Measurements from ENCODE around the gene ABCC4. TPM values are rescaled to one million over a fixed set of nuclear protein-coding genes. Genes with fewer than 3 reads are reported as not detected.

The ABCC4 gene
- polyA plus RNA-seq, 1 donor from 2014 or later = 2.4 TPM

DNA sequence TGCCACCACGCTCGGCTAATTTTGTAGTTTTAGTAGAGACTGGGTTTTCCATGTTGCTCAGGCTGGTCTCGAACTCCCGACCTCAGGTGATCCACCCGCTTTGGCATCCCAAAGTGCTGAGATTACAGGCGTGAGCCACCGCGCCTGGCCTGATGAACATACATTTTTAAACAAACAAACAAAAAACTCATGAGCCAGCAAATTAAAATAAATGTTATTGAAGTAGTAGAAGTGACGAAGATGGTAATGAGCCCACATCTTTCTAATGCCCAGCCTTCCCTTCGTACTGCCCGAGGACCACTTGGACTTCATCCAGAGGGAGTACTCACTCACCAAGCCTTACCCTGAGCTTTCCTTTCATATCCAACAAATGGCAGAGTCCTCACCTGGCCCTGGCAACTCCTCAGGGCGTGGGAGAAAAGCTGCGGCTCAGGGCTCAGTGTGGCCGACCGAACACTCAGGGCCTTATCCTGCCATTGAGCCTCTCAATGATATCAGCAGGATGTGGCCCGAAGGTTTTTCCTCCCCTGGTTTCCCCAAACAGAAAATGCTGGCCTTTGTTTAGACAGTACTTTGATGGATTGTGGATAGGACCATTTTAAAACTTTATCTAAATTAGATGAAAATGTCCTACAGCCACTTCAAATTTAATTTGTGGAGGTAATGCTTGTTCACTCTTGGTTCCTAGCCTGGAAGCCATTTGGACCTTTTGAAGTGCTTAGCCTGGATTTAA is 22.8 kb upstream of the ABCC4 start:
- Histone ChIP-seq H3K9me2 (ENCODE audit: insufficient read depth, low read length) (no peaks in the 10 kb centered on the region), H3K79me2 (replicated peaks; ENCODE audit: insufficient read depth, low read length) (no peaks in the 10 kb centered on the region), H3K9ac (ENCODE audit: low read length) (no peak overlapping the region), H3K9me3 (ENCODE audit: low read length) (no peaks in the 10 kb centered on the region), H3K4me2 (ENCODE audit: low read length) (no peak overlapping the region), H2AFZ (ENCODE audit: low read depth, low read length) (no peak overlapping the region), H3F3A (ENCODE audit: insufficient read depth, low read length, poor library complexity, severe bottlenecking) (no peaks in the 10 kb centered on the region), H3K27ac (ENCODE audit: low read length) (no peak overlapping the region), H3K4me3 (ENCODE audit: low read length) (no peak overlapping the region), H4K20me1 (ENCODE audit: insufficient read depth) (no peaks in the 10 kb centered on the region), H3K27me3 (ENCODE audit: insufficient read depth, low read depth, low read length) (no peaks in the 10 kb centered on the region), H3K36me3 (ENCODE audit: insufficient read depth, low read length) (no peaks in the 10 kb centered on the region)
- TF ChIP-seq, protein P1, sequence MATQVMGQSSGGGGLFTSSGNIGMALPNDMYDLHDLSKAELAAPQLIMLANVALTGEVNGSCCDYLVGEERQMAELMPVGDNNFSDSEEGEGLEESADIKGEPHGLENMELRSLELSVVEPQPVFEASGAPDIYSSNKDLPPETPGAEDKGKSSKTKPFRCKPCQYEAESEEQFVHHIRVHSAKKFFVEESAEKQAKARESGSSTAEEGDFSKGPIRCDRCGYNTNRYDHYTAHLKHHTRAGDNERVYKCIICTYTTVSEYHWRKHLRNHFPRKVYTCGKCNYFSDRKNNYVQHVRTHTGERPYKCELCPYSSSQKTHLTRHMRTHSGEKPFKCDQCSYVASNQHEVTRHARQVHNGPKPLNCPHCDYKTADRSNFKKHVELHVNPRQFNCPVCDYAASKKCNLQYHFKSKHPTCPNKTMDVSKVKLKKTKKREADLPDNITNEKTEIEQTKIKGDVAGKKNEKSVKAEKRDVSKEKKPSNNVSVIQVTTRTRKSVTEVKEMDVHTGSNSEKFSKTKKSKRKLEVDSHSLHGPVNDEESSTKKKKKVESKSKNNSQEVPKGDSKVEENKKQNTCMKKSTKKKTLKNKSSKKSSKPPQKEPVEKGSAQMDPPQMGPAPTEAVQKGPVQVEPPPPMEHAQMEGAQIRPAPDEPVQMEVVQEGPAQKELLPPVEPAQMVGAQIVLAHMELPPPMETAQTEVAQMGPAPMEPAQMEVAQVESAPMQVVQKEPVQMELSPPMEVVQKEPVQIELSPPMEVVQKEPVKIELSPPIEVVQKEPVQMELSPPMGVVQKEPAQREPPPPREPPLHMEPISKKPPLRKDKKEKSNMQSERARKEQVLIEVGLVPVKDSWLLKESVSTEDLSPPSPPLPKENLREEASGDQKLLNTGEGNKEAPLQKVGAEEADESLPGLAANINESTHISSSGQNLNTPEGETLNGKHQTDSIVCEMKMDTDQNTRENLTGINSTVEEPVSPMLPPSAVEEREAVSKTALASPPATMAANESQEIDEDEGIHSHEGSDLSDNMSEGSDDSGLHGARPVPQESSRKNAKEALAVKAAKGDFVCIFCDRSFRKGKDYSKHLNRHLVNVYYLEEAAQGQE (IDR thresholded peaks at IDR 0.05; ENCODE audit: borderline replicate concordance) = no peak
- TF ChIP-seq SMC3 (conservative IDR thresholded peaks at IDR 0.05; ENCODE audit: poor library complexity) = no peak
- TF ChIP-seq TAF1 (IDR thresholded peaks at IDR 0.05; ENCODE audit: low read depth) = no peak
- no peak for TF ChIP-seq RAD21 (conservative IDR thresholded peaks at IDR 0.05)
- TF ChIP-seq, protein P2, sequence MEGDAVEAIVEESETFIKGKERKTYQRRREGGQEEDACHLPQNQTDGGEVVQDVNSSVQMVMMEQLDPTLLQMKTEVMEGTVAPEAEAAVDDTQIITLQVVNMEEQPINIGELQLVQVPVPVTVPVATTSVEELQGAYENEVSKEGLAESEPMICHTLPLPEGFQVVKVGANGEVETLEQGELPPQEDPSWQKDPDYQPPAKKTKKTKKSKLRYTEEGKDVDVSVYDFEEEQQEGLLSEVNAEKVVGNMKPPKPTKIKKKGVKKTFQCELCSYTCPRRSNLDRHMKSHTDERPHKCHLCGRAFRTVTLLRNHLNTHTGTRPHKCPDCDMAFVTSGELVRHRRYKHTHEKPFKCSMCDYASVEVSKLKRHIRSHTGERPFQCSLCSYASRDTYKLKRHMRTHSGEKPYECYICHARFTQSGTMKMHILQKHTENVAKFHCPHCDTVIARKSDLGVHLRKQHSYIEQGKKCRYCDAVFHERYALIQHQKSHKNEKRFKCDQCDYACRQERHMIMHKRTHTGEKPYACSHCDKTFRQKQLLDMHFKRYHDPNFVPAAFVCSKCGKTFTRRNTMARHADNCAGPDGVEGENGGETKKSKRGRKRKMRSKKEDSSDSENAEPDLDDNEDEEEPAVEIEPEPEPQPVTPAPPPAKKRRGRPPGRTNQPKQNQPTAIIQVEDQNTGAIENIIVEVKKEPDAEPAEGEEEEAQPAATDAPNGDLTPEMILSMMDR (IDR thresholded peaks at IDR 0.05; ENCODE audit: poor library complexity, severe bottlenecking) = no peak

DNA sequence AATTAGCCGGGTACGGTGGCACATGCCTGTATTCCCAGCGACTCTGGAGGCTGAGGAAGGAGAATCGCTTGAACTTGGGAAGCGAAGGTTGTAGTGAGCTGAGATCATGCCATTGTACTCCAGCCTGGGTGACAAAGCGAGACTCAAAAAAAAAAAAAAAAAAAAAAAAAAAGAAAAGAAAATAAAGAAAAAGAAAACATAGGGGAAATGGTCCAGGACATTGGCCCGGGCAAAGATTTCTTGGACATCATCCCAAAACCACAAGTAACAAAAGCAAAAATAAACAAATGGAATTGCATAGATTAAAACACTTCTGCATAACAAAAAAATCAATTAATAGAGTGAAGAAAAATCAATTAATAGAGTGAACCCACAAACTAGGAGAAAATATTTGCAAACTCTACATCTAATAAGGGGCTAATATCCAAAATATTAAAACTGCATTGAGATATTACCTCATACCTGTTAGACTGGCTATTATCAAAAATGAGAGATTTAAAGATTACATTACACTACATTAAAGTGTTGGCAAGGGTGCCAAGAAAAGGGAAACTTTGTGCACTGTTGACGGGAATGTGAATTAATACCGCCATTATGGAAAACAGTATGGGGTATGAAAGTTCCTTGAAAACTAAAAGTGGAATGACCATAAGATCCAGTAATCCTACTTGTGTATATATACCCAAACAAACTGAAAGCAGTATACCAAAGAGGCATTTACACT is 18.5 kb upstream of the ABCC4 start:
- H3K27ac ChIP-seq (ENCODE audit: low read length) = no peak overlapping the region
- H4K20me1 ChIP-seq (ENCODE audit: insufficient read depth) = no peaks in the 10 kb centered on the region
- H3K9me3 ChIP-seq (ENCODE audit: low read length) = no peaks in the 10 kb centered on the region
- no peak overlapping the region for H2AFZ ChIP-seq (ENCODE audit: low read depth, low read length)
- no peaks in the 10 kb centered on the region for H3F3A ChIP-seq (ENCODE audit: insufficient read depth, low read length, poor library complexity, severe bottlenecking)
- H3K9ac ChIP-seq (ENCODE audit: low read length) = no peak overlapping the region
- no peaks in the 10 kb centered on the region for H3K27me3 ChIP-seq (ENCODE audit: insufficient read depth, low read depth, low read length)
- no peak overlapping the region for H3K4me2 ChIP-seq (ENCODE audit: low read length)
- TF ChIP-seq RAD21 (conservative IDR thresholded peaks at IDR 0.05) (no peak), MXI1 (conservative IDR thresholded peaks at IDR 0.05; ENCODE audit: poor library complexity, severe bottlenecking) (no peak), SMC3 (conservative IDR thresholded peaks at IDR 0.05; ENCODE audit: poor library complexity) (no peak), EP300 (conservative IDR thresholded peaks at IDR 0.05; ENCODE audit: poor library complexity, severe bottlenecking) (no peak), POLR2AphosphoS5 (IDR thresholded peaks at IDR 0.05) (no peak), TAF1 (IDR thresholded peaks at IDR 0.05; ENCODE audit: low read depth) (no peak), EZH2 (IDR thresholded peaks at IDR 0.05; ENCODE audit: borderline replicate concordance, insufficient read depth, low read length, poor library complexity, severe bottlenecking) (no peak)
- TF ChIP-seq, protein P2 (IDR thresholded peaks at IDR 0.05; ENCODE audit: poor library complexity, severe bottlenecking) = no peak
- TF ChIP-seq, protein P1 (IDR thresholded peaks at IDR 0.05; ENCODE audit: borderline replicate concordance) = no peak
- no peaks in the 10 kb centered on the region for H3K79me2 ChIP-seq (replicated peaks; ENCODE audit: insufficient read depth, low read length)
- H3K9me2 ChIP-seq (ENCODE audit: insufficient read depth, low read length) = no peaks in the 10 kb centered on the region
- no peak overlapping the region for H3K4me3 ChIP-seq (ENCODE audit: low read length)
- H3K36me3 ChIP-seq (ENCODE audit: insufficient read depth, low read length) = no peaks in the 10 kb centered on the region

All from neural cell (in vitro differentiated cells).